K562 (cell line): ENCODE results near the gene KCNMB4. TPM values are rescaled to one million over a fixed set of nuclear protein-coding genes. Genes with fewer than 3 reads are reported as not detected.
A peak's percentile ranks its signal among the peaks of the same experiment; 100 is the strongest.

Experiments used
- BRD9 ChIP-seq: fragments of 450-650 bp; IDR thresholded peaks from 2 replicates; pipeline ENCODE4 v1.6.1; 2018; ENCODE audit warnings: low read depth; ENCODE audit not compliant: partially characterized antibody
- E2F6 ChIP-seq, 2 experiments: IDR thresholded peaks; 2 replicates each; pipeline ENCODE4 v1.6.1; 2011; ENCODE audit warnings: borderline replicate concordance in 1 of 2, control low read depth in 1 of 2, low read depth in 1 of 2, low read length in 1 of 2, mild to moderate bottlenecking in 1 of 2, mixed read lengths in 1 of 2, moderate library complexity in 1 of 2; ENCODE audit not compliant: insufficient read depth in 1 of 2, insufficient read length in 1 of 2, poor library complexity in 1 of 2, severe bottlenecking in 1 of 2; ENCODE audit errors: extremely low read depth in 1 of 2
- FOXK2 ChIP-seq, 2 experiments: fragments of 450-650 bp; IDR thresholded peaks in 1 of 2; conservative IDR thresholded peaks in 1 of 2; 2 replicates each; pipeline ENCODE4 v1.6.1; 2016; ENCODE audit warnings: low read depth in 2 of 2, mild to moderate bottlenecking in 1 of 2
- MGA ChIP-seq: fragments of 450-650 bp; IDR thresholded peaks from 2 replicates; pipeline ENCODE4 v1.6.1; 2016; ENCODE audit warnings: mild to moderate bottlenecking, moderate library complexity
- RCOR1 ChIP-seq, 2 experiments: IDR thresholded peaks; 2 replicates each; pipeline ENCODE4 v1.6.1; 2012; ENCODE audit warnings: low read depth in 2 of 2, low read length in 2 of 2, borderline replicate concordance in 1 of 2, improper control_type of control experiment in 1 of 2
- SRF ChIP-seq, 2 experiments: fragments of 250-450, 450-650 bp in 1 of 2; sonication (Bioruptor Pico) in 1 of 2; sonication (generic) in 1 of 2; formaldehyde crosslinking; IDR thresholded peaks; 2 replicates each; pipeline versions ENCODE4 v1.5.0 to v1.5.1; 2020 to 2022; ENCODE audit warnings: mild to moderate bottlenecking in 1 of 2, missing genetic modification reagents in 1 of 2
- TCF3 ChIP-seq: sonication (generic); formaldehyde crosslinking; IDR thresholded peaks from 2 replicates; pipeline ENCODE4 v1.4.0; 2020; ENCODE audit warnings: mild to moderate bottlenecking, missing genetic modification reagents
- ZFP91 ChIP-seq: sonication (generic); formaldehyde crosslinking; IDR thresholded peaks from 2 replicates; pipeline ENCODE4 v1.8.0; 2022; ENCODE audit warnings: mild to moderate bottlenecking, missing genetic modification reagents
- ZKSCAN1 ChIP-seq: fragments of 150-350 bp; IDR thresholded peaks from 2 replicates; pipeline ENCODE4 v1.6.1; 2016; ENCODE audit warnings: low read depth, low read length
- ZNF431 ChIP-seq: sonication (generic); formaldehyde crosslinking; IDR thresholded peaks from 2 replicates; pipeline ENCODE4 v1.8.0; 2022; ENCODE audit warnings: mild to moderate bottlenecking, missing genetic modification reagents
- polyA plus RNA-seq, 8 experiments: library from polyadenylated mRNA; depleted of rRNA in 4 of 8; stranded (reverse) in 5 of 8; unstranded in 3 of 8; fragments of >200 nt; fragmentation: Nextera tagmentation in 2 of 8; fragmentation: Illumina TruSeq in 1 of 8; extraction: Ambion mirVana in 2 of 8; extraction: Trizol in 1 of 8; gene quantifications; 2 replicates each; pipeline versions ENCODE4 v1.2.1 to v1.2.3, GENCODE V29; 2011 to 2014; ENCODE audit warnings: inconsistent platforms in 1 of 8, missing spikeins in 1 of 8
- total RNA-seq, 7 experiments: library from RNA; depleted of rRNA in 6 of 7; stranded (reverse); fragments of >200 nt in 6 of 7; fragmentation: Illumina TruSeq in 2 of 7; extraction: Trizol in 2 of 7; gene quantifications; 2 replicates each; pipeline versions ENCODE4 v1.2.1 to v1.2.3, GENCODE V29; 2011 to 2021; ENCODE audit warnings: low replicate concordance in 1 of 7

Gene KCNMB4
- total and polyA plus RNA-seq, 9 of the 15 experiments (the other 6 are each of a cell fraction or from before 2014, with no cell fraction given) = 0.01 to 0.14 (median 0.06) TPM; not detected in 1

- TF ChIP-seq RCOR1 (IDR thresholded peaks at IDR 0.05; ENCODE audit: borderline replicate concordance in 1 of 2, low read depth in 2 of 2, low read length in 2 of 2) (no peak), ZFP91 (CRISPR knock-in tag) (no peak), ZKSCAN1 (no peak), E2F6 (IDR thresholded peaks at IDR 0.05; ENCODE audit: borderline replicate concordance in 1 of 2, extremely low read depth in 1 of 2, insufficient read depth in 1 of 2, insufficient read length in 1 of 2, low read depth in 1 of 2, low read length in 1 of 2, poor library complexity in 1 of 2, severe bottlenecking in 1 of 2) (peak in 1 of 2 experiments; percentile 48), FOXK2 (conservative IDR thresholded peaks at IDR 0.05 in 1 of 2, IDR thresholded peaks at IDR 0.05 in 1 of 2; ENCODE audit: low read depth in 2 of 2) (no peak), TCF3 (no peak), SRF (CRISPR knock-in tag; IDR thresholded peaks at IDR 0.05) (no peak), MGA (0 out of 2 replicates have a peak, but pooled peaks have one; percentile 19), BRD9 (no peak), ZNF431 (CRISPR knock-in tag) (no peak)
These were observed at the start of gene KCNMB4 (continued) for GRCh38 chr12:70365648-70366518.
